Mesodermal cell (in vitro differentiated cells): ENCODE measurements around the gene FAM228B.

Experiments
- H3K27ac ChIP-seq: 2 replicates; pipeline ENCODE4 v1.7.0; 2013; ENCODE audit warnings: mild to moderate bottlenecking, low read depth, low read length, moderate library complexity; ENCODE audit not compliant: severe bottlenecking
- H3K36me3 ChIP-seq: 2 replicates; pipeline ENCODE4 v1.7.1; 2013; ENCODE audit warnings: mild to moderate bottlenecking, low read length, moderate library complexity; ENCODE audit not compliant: control insufficient read depth, insufficient read depth
- H3K4me1 ChIP-seq: one replicate; pipeline ENCODE4 v1.7.1; 2013; ENCODE audit warnings: mild to moderate bottlenecking, low read length; ENCODE audit not compliant: insufficient read depth, control insufficient read depth, poor library complexity, severe bottlenecking
- H3K4me3 ChIP-seq: 2 replicates; pipeline ENCODE4 v1.7.0; 2013; ENCODE audit warnings: low read length, control low read depth, mild to moderate bottlenecking; ENCODE audit not compliant: insufficient read depth, poor library complexity, severe bottlenecking; ENCODE audit errors: extremely low read depth
- H3K9me3 ChIP-seq: 2 replicates; pipeline ENCODE4 v1.7.1; 2013; ENCODE audit warnings: mild to moderate bottlenecking, low read length, moderate library complexity; ENCODE audit not compliant: control insufficient read depth
- WGBS, 2 experiments: methylation state at CpG; one replicate each; pipeline ENCODE4 v1.1.5; 2013; ENCODE audit warnings: missing lambda C conversion rate in 2 of 2; ENCODE audit not compliant: insufficient coverage in 2 of 2; 5-methylcytosine and 5-hydroxymethylcytosine counted together

FAM228B gene

DNA sequence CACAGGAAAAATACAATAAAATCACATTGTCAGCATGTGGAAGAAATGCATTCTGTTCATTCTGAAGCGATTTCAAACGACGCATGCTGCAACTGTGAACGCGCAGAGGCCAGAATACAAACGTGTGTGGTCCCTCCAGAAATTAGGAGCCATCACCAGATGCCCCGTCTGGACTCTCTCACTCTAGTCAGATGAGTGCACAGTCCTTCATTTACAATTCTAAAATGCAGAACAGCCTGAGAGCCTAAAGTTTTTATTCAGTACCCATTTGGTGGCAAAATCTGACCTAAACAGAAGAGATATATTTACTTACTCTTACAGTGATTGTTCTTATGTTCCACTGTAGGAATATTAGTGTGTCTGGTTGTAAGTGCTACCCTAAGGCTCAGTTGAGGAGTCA is 88.1 kb downstream of the FAM228B start:
- H3K4me3 ChIP-seq: no peak overlapping the region
- H3K9me3 ChIP-seq: no peaks in the 10 kb centered on the region
- WGBS, 2 experiments: 72 to 83% methylated on average over 7 of the region's 7 CpGs
- no peaks in the 10 kb centered on the region for H3K4me1 ChIP-seq
- H3K36me3 ChIP-seq: no peaks in the 10 kb centered on the region
- H3K27ac ChIP-seq: no peak overlapping the region

DNA sequence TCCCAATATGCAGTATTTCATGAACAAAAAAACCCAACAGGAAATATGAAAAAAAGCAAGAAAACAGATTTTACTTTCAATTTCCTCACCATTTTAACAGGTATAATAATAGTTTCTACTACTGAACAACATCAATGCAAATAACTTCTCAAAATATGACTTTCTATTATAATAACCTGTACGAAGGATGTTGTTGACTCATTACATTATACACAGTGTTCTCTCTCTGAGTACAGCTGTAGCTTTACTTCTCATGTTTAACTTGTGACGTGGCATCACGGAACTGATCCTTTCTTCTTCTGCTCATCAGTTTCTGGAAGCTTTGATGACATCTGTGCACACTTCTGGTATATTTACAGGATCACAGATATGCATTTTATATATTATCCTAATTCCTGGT is 91.6 kb downstream of the FAM228B start:
- H3K27ac ChIP-seq: no peak overlapping the region
- WGBS, 2 experiments: 90 to 100% methylated on average over 2 to 3 of the region's 3 CpGs
- no peaks in the 10 kb centered on the region for H3K36me3 ChIP-seq
- H3K4me3 ChIP-seq: no peak overlapping the region
- no peaks in the 10 kb centered on the region for H3K9me3 ChIP-seq
- peaks cover 5% of the 10 kb centered on the region for H3K4me1 ChIP-seq
